ENCODE measurements around the gene CD96. TPM values are rescaled to one million over a fixed set of nuclear protein-coding genes. Genes with fewer than 3 reads are reported as not detected.
A peak's percentile ranks its signal among the peaks of the same experiment; 100 is the strongest.

CD96 gene
- total RNA-seq, 2 donors from 2014 or later: 3.3 to 4.3 TPM

DNA sequence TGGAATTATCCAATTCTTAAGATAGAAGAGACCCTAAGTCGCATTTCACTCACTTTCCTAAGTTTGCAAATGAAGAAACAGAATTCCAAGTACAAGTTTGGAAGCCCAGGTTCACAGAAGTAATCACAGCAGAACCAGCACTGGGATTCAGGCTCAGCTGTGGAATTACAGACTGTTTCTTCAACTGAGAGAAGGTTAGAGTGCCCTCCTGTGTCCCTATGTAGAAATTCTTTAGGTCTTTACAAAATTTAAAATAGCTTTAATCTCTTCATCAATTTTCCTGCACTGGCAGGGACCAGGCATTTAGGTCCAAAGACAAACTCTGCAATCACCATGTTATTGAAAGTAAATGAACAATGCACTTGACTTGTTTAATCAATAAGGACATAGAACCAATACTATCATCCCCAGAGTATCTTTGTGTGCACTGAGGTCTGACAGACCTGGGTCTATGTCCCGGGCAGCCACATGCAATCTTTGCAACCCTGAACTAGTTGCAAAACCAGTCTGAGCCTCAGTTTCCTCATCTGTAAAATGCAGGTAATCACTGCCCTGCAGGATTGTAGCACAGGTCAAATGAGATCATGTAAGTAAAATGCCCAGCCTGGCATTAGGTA, 149.4 kb downstream of the CD96 start:
- intact Hi-C loops (cut with DNase I, micrococcal nuclease): no loop called here
- peak; percentile 78 for ATAC-seq
- DNase-seq: no peak

GRCh38 chr3:111692593-111693552, 150.9 kb downstream of the CD96 start:
- DNase-seq: no peak
- peak; percentile 54 for ATAC-seq
- intact Hi-C loops (cut with DNase I, micrococcal nuclease): no loop called here

- no peak for ATAC-seq
- intact Hi-C loops (cut with DNase I, micrococcal nuclease): no loop called here
- no peak for DNase-seq
Observed at GRCh38 chr3:111694471-111694870, 152.5 kb downstream of the CD96 start.

GRCh38 chr3:111695636-111696117, 153.7 kb downstream of the CD96 start:
- intact Hi-C loops (cut with DNase I, micrococcal nuclease): no loop called here
- ATAC-seq (no peak), DNase-seq (no peak)

DNA sequence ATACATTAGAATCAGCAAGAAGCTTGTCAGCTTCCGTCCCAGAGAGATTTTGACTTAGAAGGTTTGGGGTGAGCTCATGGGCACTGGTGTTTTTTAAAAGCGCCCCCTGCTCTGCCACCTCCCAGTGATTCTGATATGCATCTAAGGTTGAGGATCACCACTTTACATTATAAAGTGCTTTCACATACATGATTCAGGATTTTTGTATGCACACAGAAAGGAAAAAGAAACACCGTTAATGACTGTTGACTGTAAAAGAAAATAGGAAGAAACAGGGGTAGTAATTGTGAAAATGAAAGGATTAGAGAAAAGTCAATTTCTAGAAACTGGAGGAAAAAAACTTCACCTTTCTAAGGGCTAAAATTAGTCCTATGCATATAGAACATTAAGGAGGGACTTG, 158.1 kb downstream of the CD96 start:
- intact Hi-C loops (cut with DNase I, micrococcal nuclease): no loop called here
- ATAC-seq (no peak), DNase-seq (no peak)

- no peak for ATAC-seq
- no peak for DNase-seq
- intact Hi-C loops (cut with DNase I, micrococcal nuclease): no loop called here
Observed at GRCh38 chr3:111701292-111701906, 159.4 kb downstream of the CD96 start.

Other genes starting within 250 kb of the CD96 start
- gene ZBED2, start 53.1 kb downstream of the CD96 start, total RNA-seq: not detected
- 1 to 10 TPM; 6.9 to 7.8 TPM for gene PLCXD2, start 132.5 kb downstream of the CD96 start, total RNA-seq